ENCODE results near the gene IL13RA2. TPM values are rescaled to one million over a fixed set of nuclear protein-coding genes. Genes with fewer than 3 reads are reported as not detected.

The IL13RA2 gene, protein sequence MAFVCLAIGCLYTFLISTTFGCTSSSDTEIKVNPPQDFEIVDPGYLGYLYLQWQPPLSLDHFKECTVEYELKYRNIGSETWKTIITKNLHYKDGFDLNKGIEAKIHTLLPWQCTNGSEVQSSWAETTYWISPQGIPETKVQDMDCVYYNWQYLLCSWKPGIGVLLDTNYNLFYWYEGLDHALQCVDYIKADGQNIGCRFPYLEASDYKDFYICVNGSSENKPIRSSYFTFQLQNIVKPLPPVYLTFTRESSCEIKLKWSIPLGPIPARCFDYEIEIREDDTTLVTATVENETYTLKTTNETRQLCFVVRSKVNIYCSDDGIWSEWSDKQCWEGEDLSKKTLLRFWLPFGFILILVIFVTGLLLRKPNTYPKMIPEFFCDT
- under 1 TPM in 1 of 7 donors, not detected in 6; 0.49 TPM for total RNA-seq
- polyA plus RNA-seq, result under 1 TPM; 0.07 to 0.22 (median 0.14) TPM
- long read RNA-seq, donor 1, result 0 reads
- long read RNA-seq, donor 2, result 0 reads

DNA sequence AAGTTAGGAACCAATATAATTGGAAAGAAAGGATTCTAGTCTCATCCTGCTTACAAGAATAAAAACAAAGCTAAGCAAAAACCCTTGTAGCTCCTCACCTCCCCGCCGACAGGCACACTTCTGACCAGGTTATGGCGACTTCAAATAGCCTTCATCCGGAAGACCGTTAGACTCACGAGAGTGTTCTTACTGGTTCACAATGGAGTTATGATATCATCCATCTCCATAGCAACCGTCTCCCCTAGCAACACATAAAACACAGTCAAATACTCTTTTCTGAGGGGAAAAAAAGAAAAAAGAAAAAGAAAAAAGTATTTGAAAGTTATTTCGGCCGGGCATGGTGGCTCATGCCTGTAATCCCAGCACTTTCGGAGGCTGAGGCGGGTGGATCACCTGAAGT is at the start of gene IL13RA2:
Gene IL13RA2 (minus strand): TSS at position 162 of the 400 bp plus-strand sequence. CDS start 347 bp downstream, outside the sequence.
- 73 to 92% (median 87%) methylated on average over 11 of the region's 11 CpGs for WGBS, 5 donors
- Histone ChIP-seq H3K27me3 (replicated peaks in 1 of 7) (peaks cover 0 to 16% (median 0%) of the 10 kb centered on the region in 7 donors), H3K36me3 (no peaks in the 10 kb centered on the region), H3K4me1 (no peaks in the 10 kb centered on the region), H3K27ac (no peak within 1 kb of the TSS), H3K9me3 (no peaks in the 10 kb centered on the region), H3K4me3 (no peak within 1 kb of the TSS)
- intact Hi-C loops (cut with DNase I; ENCODE audit: low total_unique reads), result no loop called here
- no peak for DNase-seq
- no peak for TF ChIP-seq POLR2AphosphoS5 (IDR thresholded peaks at IDR 0.05)
- TF ChIP-seq, protein P1, sequence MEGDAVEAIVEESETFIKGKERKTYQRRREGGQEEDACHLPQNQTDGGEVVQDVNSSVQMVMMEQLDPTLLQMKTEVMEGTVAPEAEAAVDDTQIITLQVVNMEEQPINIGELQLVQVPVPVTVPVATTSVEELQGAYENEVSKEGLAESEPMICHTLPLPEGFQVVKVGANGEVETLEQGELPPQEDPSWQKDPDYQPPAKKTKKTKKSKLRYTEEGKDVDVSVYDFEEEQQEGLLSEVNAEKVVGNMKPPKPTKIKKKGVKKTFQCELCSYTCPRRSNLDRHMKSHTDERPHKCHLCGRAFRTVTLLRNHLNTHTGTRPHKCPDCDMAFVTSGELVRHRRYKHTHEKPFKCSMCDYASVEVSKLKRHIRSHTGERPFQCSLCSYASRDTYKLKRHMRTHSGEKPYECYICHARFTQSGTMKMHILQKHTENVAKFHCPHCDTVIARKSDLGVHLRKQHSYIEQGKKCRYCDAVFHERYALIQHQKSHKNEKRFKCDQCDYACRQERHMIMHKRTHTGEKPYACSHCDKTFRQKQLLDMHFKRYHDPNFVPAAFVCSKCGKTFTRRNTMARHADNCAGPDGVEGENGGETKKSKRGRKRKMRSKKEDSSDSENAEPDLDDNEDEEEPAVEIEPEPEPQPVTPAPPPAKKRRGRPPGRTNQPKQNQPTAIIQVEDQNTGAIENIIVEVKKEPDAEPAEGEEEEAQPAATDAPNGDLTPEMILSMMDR (IDR thresholded peaks at IDR 0.05 in 8 of 11, conservative IDR thresholded peaks at IDR 0.05 in 3 of 11), result no peak
- no peak for TF ChIP-seq POLR2A (IDR thresholded peaks at IDR 0.05)

DNA sequence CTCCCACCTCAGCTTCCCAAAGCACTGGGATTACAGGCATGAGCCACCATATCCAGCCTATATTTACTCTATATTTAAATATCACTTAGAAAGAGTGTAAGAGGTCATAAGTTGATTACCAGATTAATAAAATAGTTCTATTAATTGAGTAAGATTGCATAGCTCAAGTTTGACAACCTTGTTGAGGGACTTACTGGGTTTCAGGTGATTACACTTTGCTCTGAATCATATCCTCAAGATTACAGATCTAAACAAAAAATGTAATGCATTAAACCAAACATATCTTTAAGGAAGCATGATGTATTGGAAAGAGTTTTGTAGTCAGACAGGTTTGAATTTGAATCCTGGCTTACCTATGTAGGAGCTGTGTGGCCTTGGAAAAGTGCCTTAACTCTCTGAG is 47.9 kb upstream of the IL13RA2 start:
- no peak overlapping the region for H3K4me3 ChIP-seq
- H3K9me3 ChIP-seq, result peaks cover 0 to 18% (median 11%) of the 10 kb centered on the region in 8 donors
- DNase-seq, result no peak
- TF ChIP-seq POLR2A (IDR thresholded peaks at IDR 0.05), result no peak
- TF ChIP-seq, protein P1 (IDR thresholded peaks at IDR 0.05 in 8 of 11, conservative IDR thresholded peaks at IDR 0.05 in 3 of 11), result no peak
- H3K27ac ChIP-seq, result no peak overlapping the region
- no peaks in the 10 kb centered on the region for H3K4me1 ChIP-seq
- no peaks in the 10 kb centered on the region for H3K36me3 ChIP-seq
- intact Hi-C loops (cut with DNase I; ENCODE audit: low total_unique reads), result no loop called here
- H3K27me3 ChIP-seq (replicated peaks in 1 of 7), result no peaks in the 10 kb centered on the region

DNA sequence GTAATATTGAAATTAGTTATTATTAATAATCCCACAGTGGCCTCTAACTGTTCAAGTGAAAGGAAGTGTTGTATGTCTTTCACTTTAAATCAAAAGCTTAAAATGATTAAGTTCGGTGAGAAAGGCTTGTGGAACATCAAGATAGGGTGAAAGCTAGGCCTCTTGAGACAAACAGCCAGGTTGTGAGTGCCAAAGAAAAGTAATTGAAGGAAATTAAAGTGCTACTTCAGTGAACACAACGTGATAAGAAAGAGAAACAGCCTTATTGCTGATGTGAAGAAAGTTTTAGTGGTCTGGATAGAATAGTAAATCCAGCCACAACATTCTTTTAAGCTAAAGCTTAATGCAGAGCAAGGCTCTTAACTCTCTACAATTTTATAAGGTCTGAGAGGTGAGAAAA is 42.6 kb upstream of the IL13RA2 start:
- H3K36me3 ChIP-seq, result no peaks in the 10 kb centered on the region
- peaks cover 0 to 7% (median 0%) of the 10 kb centered on the region in 7 donors for H3K27me3 ChIP-seq (replicated peaks in 1 of 7)
- intact Hi-C loops (cut with DNase I; ENCODE audit: low total_unique reads), result no loop called here
- no peak for DNase-seq
- H3K4me3 ChIP-seq, result no peak overlapping the region
- H3K4me1 ChIP-seq, result no peaks in the 10 kb centered on the region
- WGBS, 5 donors, result 12 to 35% (median 28%) methylated on average over 2 of the region's 2 CpGs
- no peak overlapping the region for H3K27ac ChIP-seq
- H3K9me3 ChIP-seq, result peaks cover 0 to 18% (median 11%) of the 10 kb centered on the region in 8 donors
- TF ChIP-seq, protein P1 (IDR thresholded peaks at IDR 0.05 in 8 of 11, conservative IDR thresholded peaks at IDR 0.05 in 3 of 11), result no peak
- TF ChIP-seq POLR2A (IDR thresholded peaks at IDR 0.05), result no peak
- no peak for TF ChIP-seq POLR2AphosphoS5 (IDR thresholded peaks at IDR 0.05)

DNA sequence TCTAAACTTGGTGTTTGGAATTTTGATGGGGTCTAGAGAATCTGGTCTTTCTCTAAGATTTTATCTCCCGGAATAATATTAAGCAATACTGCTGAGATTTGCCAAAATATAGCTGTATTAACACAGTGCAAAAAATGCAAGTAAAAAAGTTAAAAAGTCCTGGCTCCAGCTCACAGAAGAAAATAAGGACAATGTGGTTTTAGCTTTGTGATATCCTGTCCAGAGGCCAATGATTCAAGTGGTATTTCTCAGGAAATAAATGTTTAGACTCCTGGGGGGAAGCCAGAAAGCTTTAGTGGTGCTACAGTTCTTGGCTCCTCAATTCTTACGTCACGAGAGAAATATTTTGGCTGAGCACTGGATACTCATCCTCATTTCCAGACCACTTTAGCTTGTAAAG is 40.9 kb upstream of the IL13RA2 start:
- intact Hi-C loops (cut with DNase I; ENCODE audit: low total_unique reads), result no loop called here
- Histone ChIP-seq H3K4me1 (no peaks in the 10 kb centered on the region), H3K27me3 (replicated peaks in 1 of 7) (peaks cover 0 to 7% (median 0%) of the 10 kb centered on the region in 7 donors), H3K4me3 (no peak overlapping the region), H3K36me3 (no peaks in the 10 kb centered on the region), H3K9me3 (peaks cover 0 to 18% (median 11%) of the 10 kb centered on the region in 8 donors), H3K27ac (no peak overlapping the region)
- TF ChIP-seq POLR2A (IDR thresholded peaks at IDR 0.05) (no peak), POLR2AphosphoS5 (IDR thresholded peaks at IDR 0.05) (no peak)
- TF ChIP-seq, protein P1 (IDR thresholded peaks at IDR 0.05 in 8 of 11, conservative IDR thresholded peaks at IDR 0.05 in 3 of 11), result no peak
- no peak for DNase-seq
- WGBS, 5 donors, result 44 to 70% (median 67%) methylated on average over 3 of the region's 3 CpGs
